WTC11 (cell line): Measurements from ENCODE around the gene DNAH7. TPM values are rescaled to one million over a fixed set of nuclear protein-coding genes. Genes with fewer than 3 reads are reported as not detected.
"Not testable (repeated sequence)": the region's sequence is repeated elsewhere in the genome, so short reads cannot be mapped to it uniquely, and the experiment has no call there.

Source experiments
- ATAC-seq: fragments of 200-7000 bp; cut with Tn5 transposase; 2 replicates; pipeline ENCODE4 v1.10.0; 2021; ENCODE audit warnings: mild to moderate bottlenecking, moderate library complexity
- CTCF ChIA-PET: fragments of 300-600 bp; sonication (Branson Sonifier 250); formaldehyde crosslinking; loops from one replicate; lab custom pipeline; 2021; ENCODE audit warnings: antibody characterized with exemption; lab: Charles Lee
- POLR2A ChIA-PET: fragments of 350-600 bp; sonication (Branson Sonifier 250); formaldehyde crosslinking; loops from one replicate; lab custom pipeline; 2021; ENCODE audit warnings: antibody characterized with exemption; lab: Charles Lee
- DNase-seq: peaks from one replicate; pipeline ENCODE4 v3.0.0; 2021; ENCODE audit warnings: low spot score
- H3K27ac Mint-ChIP-seq: 2 replicates; pipeline ENCODE4 v1.8.0; 2021; ENCODE audit warnings: mixed read lengths
- H3K27me3 Mint-ChIP-seq: 2 replicates; pipeline ENCODE4 v1.8.0; 2021; ENCODE audit warnings: low read depth, mild to moderate bottlenecking, moderate library complexity, mixed read lengths
- H3K36me3 Mint-ChIP-seq: 2 replicates; pipeline ENCODE4 v1.8.0; 2021; ENCODE audit warnings: mixed read lengths
- H3K4me1 Mint-ChIP-seq: 2 replicates; pipeline ENCODE4 v1.8.0; 2022; ENCODE audit warnings: mixed read lengths
- H3K4me3 Mint-ChIP-seq: 2 replicates; pipeline ENCODE4 v1.8.0; 2021; ENCODE audit warnings: mild to moderate bottlenecking, moderate library complexity, mixed read lengths
- H3K9me3 Mint-ChIP-seq: 2 replicates; pipeline ENCODE4 v1.8.0; 2021; ENCODE audit warnings: mixed read lengths
- AR ChIP-seq: fragments of 250-450 bp; sonication (Bioruptor Pico); IDR thresholded peaks from 2 replicates; pipeline ENCODE4 v1.9.0; 2021; ENCODE audit warnings: mild to moderate bottlenecking
- ATF6 ChIP-seq: sonication (generic); formaldehyde crosslinking; IDR thresholded peaks from 2 replicates; pipeline ENCODE4 v1.8.1; 2023; ENCODE audit warnings: mild to moderate bottlenecking, missing genetic modification reagents
- CREM ChIP-seq: sonication (generic); formaldehyde crosslinking; IDR thresholded peaks from 2 replicates; pipeline ENCODE4 v1.8.1; 2022; ENCODE audit warnings: mild to moderate bottlenecking, missing genetic modification reagents, moderate library complexity
- E2F4 ChIP-seq: sonication (generic); formaldehyde crosslinking; IDR thresholded peaks from 2 replicates; pipeline ENCODE4 v1.8.1; 2022; ENCODE audit warnings: low read depth, mild to moderate bottlenecking, moderate library complexity, missing genetic modification reagents, borderline replicate concordance
- GRHL2 ChIP-seq: fragments of 250-450 bp; sonication (Bioruptor Pico); IDR thresholded peaks from 2 replicates; pipeline ENCODE4 v1.8.0; 2022; ENCODE audit warnings: mild to moderate bottlenecking, moderate library complexity; ENCODE audit not compliant: insufficient replicate concordance, severe bottlenecking
- JAZF1 ChIP-seq: fragments of 250-450 bp; sonication (Bioruptor Pico); IDR thresholded peaks from 2 replicates; pipeline ENCODE4 v1.9.0; 2021; ENCODE audit warnings: moderate library complexity, mild to moderate bottlenecking, inconsistent platforms
- KAT7 ChIP-seq: sonication (generic); formaldehyde crosslinking; IDR thresholded peaks from 2 replicates; pipeline ENCODE4 v1.8.1; 2023; ENCODE audit warnings: missing genetic modification reagents, mild to moderate bottlenecking, borderline replicate concordance
- MXD4 ChIP-seq: fragments of 250-450 bp; sonication (Bioruptor Pico); IDR thresholded peaks from 2 replicates; pipeline ENCODE4 v1.8.0; 2021; ENCODE audit warnings: mild to moderate bottlenecking, moderate library complexity, borderline replicate concordance
- NFE2L1 ChIP-seq: sonication (generic); formaldehyde crosslinking; IDR thresholded peaks from 2 replicates; pipeline ENCODE4 v1.8.1; 2023; ENCODE audit warnings: missing genetic modification reagents
- NR3C1 ChIP-seq: sonication (generic); formaldehyde crosslinking; conservative IDR thresholded peaks from 2 replicates; pipeline ENCODE4 v1.8.1; 2023; ENCODE audit warnings: low read depth, mild to moderate bottlenecking, missing genetic modification reagents
- RELA ChIP-seq: sonication (generic); formaldehyde crosslinking; IDR thresholded peaks from 2 replicates; pipeline ENCODE4 v1.8.1; 2022; ENCODE audit warnings: missing genetic modification reagents, mild to moderate bottlenecking, borderline replicate concordance
- RORB ChIP-seq: fragments of 250-450 bp; sonication (Bioruptor Pico); IDR thresholded peaks from 2 replicates; pipeline ENCODE4 v1.9.0; 2021; ENCODE audit warnings: mild to moderate bottlenecking
- SMAD3 ChIP-seq: sonication (generic); formaldehyde crosslinking; IDR thresholded peaks from 2 replicates; pipeline ENCODE4 v1.8.0; 2022; ENCODE audit warnings: missing genetic modification reagents, mild to moderate bottlenecking, borderline replicate concordance
- STAT6 ChIP-seq: sonication (generic); formaldehyde crosslinking; conservative IDR thresholded peaks from 2 replicates; pipeline ENCODE4 v1.8.1; 2023; ENCODE audit warnings: mild to moderate bottlenecking, low read depth, missing genetic modification reagents, moderate library complexity
- USF1 ChIP-seq: sonication (generic); formaldehyde crosslinking; IDR thresholded peaks from 2 replicates; pipeline ENCODE4 v1.8.0; 2022; ENCODE audit warnings: mild to moderate bottlenecking, missing genetic modification reagents
- ZMAT4 ChIP-seq: fragments of 250-450 bp; sonication (Bioruptor Pico); IDR thresholded peaks from 2 replicates; pipeline ENCODE4 v1.9.0; 2021; ENCODE audit warnings: mild to moderate bottlenecking
- ZNF263 ChIP-seq: sonication (generic); formaldehyde crosslinking; IDR thresholded peaks from 2 replicates; pipeline ENCODE4 v1.8.1; 2022; ENCODE audit warnings: low read depth, mild to moderate bottlenecking, moderate library complexity, missing genetic modification reagents
- ZNF281 ChIP-seq: sonication (generic); formaldehyde crosslinking; IDR thresholded peaks from 2 replicates; pipeline ENCODE4 v1.8.0; 2023; ENCODE audit warnings: mild to moderate bottlenecking, missing genetic modification reagents
- ZNF423 ChIP-seq: fragments of 250-450 bp; sonication (Bioruptor Pico); IDR thresholded peaks from 2 replicates; pipeline ENCODE4 v2.1.2; 2022; ENCODE audit warnings: mild to moderate bottlenecking, moderate library complexity
- total RNA-seq: library from RNA; stranded (reverse); gene quantifications from 3 replicates; pipeline ENCODE4 v1.2.3, GENCODE V29; 2021

DNAH7 gene
- total RNA-seq, 1 experiment from 2014 or later, result 0.04 TPM

- CTCF ChIA-PET, result interaction anchor here (1.1 to 2.7 kb wide), 3 partner anchors 18 to 181 kb away, joined by 5 to 21 read pairs (median 10); partner anchors contain the start of gene DNAH7
- peaks cover 22% of the 10 kb centered on the region for H3K36me3 Mint-ChIP-seq
- ATAC-seq (no peak), DNase-seq (no peak)
- no peaks in the 10 kb centered on the region; the same call in 1 of the 2 replicates for H3K27me3 Mint-ChIP-seq
- no peak overlapping the region for H3K27ac Mint-ChIP-seq
- no peak overlapping the region for H3K4me3 Mint-ChIP-seq
- H3K9me3 Mint-ChIP-seq, result peaks cover 24% of the 10 kb centered on the region
- H3K4me1 Mint-ChIP-seq, result peaks cover 47% of the 10 kb centered on the region
- no peak for TF ChIP-seq ZNF423 (CRISPR knock-in tag)
- TF ChIP-seq, all 79 proteins: peak for 0
- POLR2A ChIA-PET, result interaction anchor here (0.6 kb wide), 1 partner anchor 73 kb away, joined by 5 read pairs; no protein-coding TSS in a partner anchor
These were observed 27.6 kb upstream of the DNAH7 start for GRCh38 chr2:196096264-196096663.

- H3K4me1 Mint-ChIP-seq, DNase-seq, H3K4me3 Mint-ChIP-seq, H3K27me3 Mint-ChIP-seq, H3K27ac Mint-ChIP-seq, CTCF ChIA-PET, POLR2A ChIA-PET, ATAC-seq: not testable (repeated sequence)
- peaks cover 37% of the 10 kb centered on the region for H3K36me3 Mint-ChIP-seq
- H3K9me3 Mint-ChIP-seq, result peaks cover 49% of the 10 kb centered on the region
These were observed 20.8 kb upstream of the DNAH7 start for GRCh38 chr2:196089448-196089847.

- Mint-ChIP-seq H3K27me3 (no peaks in the 10 kb centered on the region; the same call in none of the 2 replicates), H3K4me3 (no peak overlapping the region), H3K27ac (no peak overlapping the region), H3K9me3 (peaks cover 47% of the 10 kb centered on the region), H3K36me3 (peaks cover 35% of the 10 kb centered on the region), H3K4me1 (no peaks in the 10 kb centered on the region)
- TF ChIP-seq USF1 (CRISPR knock-in tag), result no peak
- no peak for TF ChIP-seq CREM
- TF ChIP-seq RORB (CRISPR knock-in tag), result no peak
- no peak for TF ChIP-seq SMAD3 (CRISPR knock-in tag)
- TF ChIP-seq NFE2L1 (CRISPR knock-in tag), result no peak
- no peak for TF ChIP-seq ZNF281 (CRISPR knock-in tag)
- TF ChIP-seq RELA, result no peak
- no peak for TF ChIP-seq AR
- no peak for TF ChIP-seq E2F4
- TF ChIP-seq ZMAT4 (CRISPR knock-in tag), result no peak
- TF ChIP-seq ATF6, result no peak
- TF ChIP-seq NR3C1 (CRISPR knock-in tag), result no peak
- no peak for TF ChIP-seq KAT7 (CRISPR knock-in tag)
- no peak for TF ChIP-seq MXD4 (CRISPR knock-in tag)
- no peak for TF ChIP-seq GRHL2 (CRISPR knock-in tag)
- no peak for TF ChIP-seq JAZF1 (CRISPR knock-in tag)
- no peak for TF ChIP-seq ZNF263 (CRISPR knock-in tag)
- no peak for TF ChIP-seq STAT6
- DNase-seq, result no peak
- ChIA-PET CTCF (no interaction called here), POLR2A (no interaction called here)
- ATAC-seq, result no peak
These were observed 19.6 kb upstream of the DNAH7 start for GRCh38 chr2:196088203-196088602.
